GM18526 (cell line): ENCODE results near the gene CKAP4.

ENCODE experiments used
- POLR2A ChIP-seq: IDR thresholded peaks from 3 replicates; pipeline ENCODE4 v1.6.1; 2011; ENCODE audit not compliant: insufficient read length; ENCODE audit errors: extremely low read depth

CKAP4 gene

GRCh38 chr12:106193394-106194215 is 54.2 kb downstream of the CKAP4 start:
- no peak for TF ChIP-seq POLR2A

- TF ChIP-seq POLR2A: no peak
These were observed 55.0 kb downstream of the CKAP4 start for GRCh38 chr12:106192659-106193393.

GRCh38 chr12:106190581-106190980 is 57.2 kb downstream of the CKAP4 start:
- TF ChIP-seq POLR2A: no peak

- TF ChIP-seq POLR2A: no peak
These were observed 58.5 kb downstream of the CKAP4 start for GRCh38 chr12:106189341-106189740.

GRCh38 chr12:106188256-106188655 is 59.6 kb downstream of the CKAP4 start:
- no peak for TF ChIP-seq POLR2A
